Measurements from ENCODE around the gene SLC9A9.

GRCh38 chr3:143548861-143549497, 299.3 kb downstream of the SLC9A9 start:
- no peak for TF ChIP-seq CTCF (IDR thresholded peaks at IDR 0.05)
- TF ChIP-seq POLR2A (IDR thresholded peaks at IDR 0.05), result no peak
